GM12891 (cell line): ENCODE results near the gene MAP2K5.

Experiments used
- DNase-seq: peaks from one replicate; pipeline ENCODE4 v3.0.0; 2011; ENCODE audit warnings: low spot score; ENCODE audit not compliant: insufficient read length
- FAIRE-seq: peaks from 2 replicates; lab custom pipeline; 2011; peaks lifted over from hg19 to GRCh38; lab: Jason Lieb, UNC
- PAX5 ChIP-seq: IDR thresholded peaks from 2 replicates; pipeline ENCODE4 v1.6.1; 2011; ENCODE audit warnings: low read length, moderate library complexity, mild to moderate bottlenecking; ENCODE audit not compliant: insufficient read depth, severe bottlenecking
- POLR2A ChIP-seq: IDR thresholded peaks from 2 replicates; pipeline ENCODE4 v1.6.1; 2011; ENCODE audit warnings: low read depth, low read length, control low read depth
- POLR2AphosphoS5 ChIP-seq: IDR thresholded peaks from 2 replicates; pipeline ENCODE4 v1.6.1; 2011; ENCODE audit warnings: low read depth, low read length, control low read depth
- POU2F2 ChIP-seq: IDR thresholded peaks from 2 replicates; pipeline ENCODE4 v1.6.1; 2011; ENCODE audit warnings: low read depth, mild to moderate bottlenecking, control low read depth, low read length, moderate library complexity
- SPI1 ChIP-seq: IDR thresholded peaks from 2 replicates; pipeline ENCODE4 v1.6.1; 2011; ENCODE audit warnings: low read depth, low read length, control low read depth
- TAF1 ChIP-seq: IDR thresholded peaks from 2 replicates; pipeline ENCODE4 v1.6.1; 2011; ENCODE audit warnings: low read depth, low read length, control low read depth

MAP2K5 gene

GRCh38 chr15:67678993-67679392 lies 136.5 kb downstream of the MAP2K5 start:
- DNase-seq (no peak), FAIRE-seq (no peak)
- TF ChIP-seq PAX5 (no peak), POLR2A (no peak), POLR2AphosphoS5 (no peak), SPI1 (no peak), TAF1 (no peak), POU2F2 (no peak)

DNA sequence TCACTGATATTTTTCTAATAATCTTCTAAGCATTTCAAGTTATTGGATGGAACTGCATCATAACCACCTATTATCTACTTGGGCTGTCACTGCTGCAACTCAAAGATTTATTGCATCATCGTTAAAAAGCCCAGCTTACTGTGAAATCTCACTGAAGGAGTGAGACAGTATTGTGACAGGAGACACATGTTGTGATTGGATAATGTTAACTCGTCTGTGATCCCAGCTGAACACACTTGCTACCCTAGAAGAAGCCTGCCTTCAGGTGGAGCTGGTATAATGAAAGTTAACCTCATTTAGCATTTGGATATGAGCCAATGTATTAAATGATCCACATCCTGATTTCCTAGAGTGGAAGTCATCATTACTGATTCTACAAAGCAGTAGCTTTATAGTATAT lies 138.1 kb downstream of the MAP2K5 start:
- no peak for DNase-seq
- FAIRE-seq, result no peak

DNA sequence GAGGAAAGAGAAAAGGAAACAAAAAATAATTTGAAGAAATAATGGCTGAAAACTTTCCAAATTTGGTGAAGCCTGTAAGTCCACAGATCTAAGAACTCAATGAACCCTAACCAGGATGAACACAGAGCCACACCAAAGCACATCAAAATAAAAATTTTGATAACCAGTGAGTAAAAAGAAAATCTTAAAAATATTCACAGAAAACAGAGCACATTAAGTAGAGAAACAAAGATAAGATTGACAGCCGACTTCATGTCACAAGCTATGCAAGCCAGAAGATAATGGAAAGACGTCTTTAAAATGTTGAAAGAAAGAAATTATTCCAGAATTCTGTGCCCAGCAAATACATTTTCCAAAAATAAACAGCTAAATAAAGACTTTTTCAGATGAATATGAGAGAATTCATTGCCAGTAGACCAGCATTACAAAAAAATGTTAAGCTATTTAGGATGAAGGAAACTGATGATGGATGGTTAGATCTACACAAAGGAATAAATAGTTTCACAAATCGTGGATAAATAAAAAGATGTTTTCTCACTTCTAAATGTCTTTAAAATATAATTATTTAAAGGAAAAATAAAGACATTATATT lies 142.6 kb downstream of the MAP2K5 start:
- DNase-seq (no peak), FAIRE-seq (no peak)
- no peak for TF ChIP-seq SPI1
- TF ChIP-seq TAF1, result no peak
- TF ChIP-seq POU2F2, result no peak
- no peak for TF ChIP-seq POLR2A
- no peak for TF ChIP-seq PAX5
- no peak for TF ChIP-seq POLR2AphosphoS5

More for the DNA sequence above, 138.1 kb downstream of the MAP2K5 start:
- no peak for TF ChIP-seq POLR2A
- no peak for TF ChIP-seq POLR2AphosphoS5
- no peak for TF ChIP-seq POU2F2
- TF ChIP-seq TAF1, result no peak
- TF ChIP-seq PAX5, result no peak
- TF ChIP-seq SPI1, result no peak

GRCh38 chr15:67685716-67686115 lies 143.2 kb downstream of the MAP2K5 start:
- FAIRE-seq (no peak), DNase-seq (no peak)
- TF ChIP-seq PAX5 (no peak), SPI1 (no peak), POLR2A (no peak)

DNA sequence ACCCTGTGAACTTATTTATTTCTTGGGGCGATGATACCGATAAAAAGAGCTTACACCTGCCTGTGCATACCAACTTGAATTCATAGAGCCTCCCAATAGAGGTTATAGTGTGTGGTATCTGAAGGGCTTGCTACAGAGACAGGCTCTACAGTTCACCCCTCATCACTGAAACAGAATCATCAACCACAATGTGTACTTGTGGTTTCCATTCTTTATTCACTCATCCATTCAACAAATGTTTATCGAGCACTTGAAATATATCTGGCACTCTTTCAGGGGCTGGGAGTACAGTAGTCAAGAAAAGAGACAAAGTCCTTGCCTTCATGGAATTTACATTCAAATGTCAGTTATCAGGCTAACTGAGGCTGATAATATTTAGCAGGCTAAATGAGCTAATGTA lies 148.4 kb downstream of the MAP2K5 start:
- FAIRE-seq, result no peak
- no peak for DNase-seq
- no peak for TF ChIP-seq POLR2A
- no peak for TF ChIP-seq TAF1
- no peak for TF ChIP-seq POLR2AphosphoS5
- no peak for TF ChIP-seq PAX5
- TF ChIP-seq POU2F2, result no peak
- no peak for TF ChIP-seq SPI1

GRCh38 chr15:67691450-67691849 lies 148.9 kb downstream of the MAP2K5 start:
- DNase-seq, result no peak
- FAIRE-seq, result no peak
- TF ChIP-seq SPI1, result no peak
- TF ChIP-seq POLR2AphosphoS5, result no peak
- TF ChIP-seq TAF1, result no peak
- TF ChIP-seq POLR2A, result no peak
- no peak for TF ChIP-seq PAX5
- TF ChIP-seq POU2F2, result no peak

- FAIRE-seq (no peak), DNase-seq (no peak)
- TF ChIP-seq PAX5, result no peak
Observed at GRCh38 chr15:67692573-67692972, 150.1 kb downstream of the MAP2K5 start.

DNA sequence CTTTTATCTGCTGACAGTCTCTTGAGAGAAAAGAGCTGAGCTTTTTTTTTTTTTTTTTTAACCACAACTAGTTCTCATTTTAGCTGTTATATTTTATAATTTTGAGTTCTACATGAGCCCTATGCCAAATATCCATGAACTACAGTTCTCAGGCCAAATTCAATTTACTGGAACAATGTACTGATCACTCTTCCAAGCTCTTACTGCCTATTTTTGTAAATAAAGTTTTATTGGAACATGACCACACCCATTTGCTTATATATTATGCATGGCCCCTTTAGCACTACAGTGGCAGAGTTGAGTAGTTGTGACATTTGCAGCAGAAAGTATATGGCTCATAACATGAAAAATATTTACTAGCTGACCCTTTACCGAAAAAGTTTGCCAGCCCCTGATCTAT lies 153.6 kb downstream of the MAP2K5 start:
- DNase-seq, result no peak
- no peak for TF ChIP-seq POU2F2
- TF ChIP-seq POLR2A, result no peak
- TF ChIP-seq SPI1, result no peak
- TF ChIP-seq TAF1, result no peak
- no peak for FAIRE-seq

DNA sequence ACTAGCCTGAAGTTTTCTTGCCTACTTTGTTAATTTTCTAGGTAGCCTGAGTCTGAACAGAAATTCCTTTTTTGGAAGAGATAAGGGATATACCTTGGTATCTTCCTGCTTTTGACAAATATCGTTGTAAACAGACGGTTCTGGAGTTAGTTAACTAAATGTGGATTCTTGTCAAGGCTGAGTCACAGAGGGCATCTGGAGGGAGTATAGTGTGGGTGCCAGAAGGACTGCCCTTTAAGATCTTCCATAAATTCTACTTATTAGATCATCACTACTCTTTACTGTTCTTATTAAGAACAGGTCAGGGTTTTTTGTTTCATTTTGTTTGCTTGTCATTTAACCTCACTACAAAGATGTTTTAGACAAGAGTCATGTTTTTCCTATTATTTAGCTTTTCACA lies 157.5 kb downstream of the MAP2K5 start:
- TF ChIP-seq POLR2AphosphoS5 (no peak), PAX5 (no peak), POLR2A (no peak), SPI1 (no peak), POU2F2 (no peak), TAF1 (no peak)
- no peak for FAIRE-seq
- DNase-seq, result no peak

DNA sequence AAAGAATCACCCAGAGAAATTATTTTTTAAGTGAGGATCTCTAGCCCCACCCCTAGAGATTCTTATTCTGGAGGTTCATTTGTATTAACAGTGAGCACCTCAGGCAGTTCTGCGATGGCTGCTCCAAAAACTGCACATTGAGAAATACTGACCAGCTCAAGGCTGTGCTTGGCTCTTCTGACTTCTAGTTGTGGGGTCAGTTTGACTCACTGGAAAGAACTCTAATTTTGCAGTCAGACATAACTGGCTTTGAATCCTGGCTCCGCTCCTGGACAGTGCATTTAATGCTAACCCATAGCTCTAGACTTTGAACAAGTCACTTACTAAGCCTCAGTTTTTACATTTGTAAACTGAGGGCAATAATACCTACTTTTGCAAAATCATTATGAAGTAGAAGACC lies 159.2 kb downstream of the MAP2K5 start:
- TF ChIP-seq POLR2AphosphoS5 (no peak), SPI1 (no peak), POU2F2 (no peak)
- DNase-seq (no peak), FAIRE-seq (no peak)
